HG02571 (cell line): ENCODE data around the gene RPL10.

Source experiments
- ATAC-seq: cut with Tn5 transposase; IDR thresholded peaks from one replicate; pipeline ENCODE4 v1.9.1; 2021; ENCODE audit warnings: mild to moderate bottlenecking, moderate library complexity; ENCODE audit not compliant: unreplicated experiment

The RPL10 gene

GRCh38 chrX:154360155-154360713 is 37.9 kb upstream of the RPL10 start:
- no peak for ATAC-seq

GRCh38 chrX:154362085-154362742 is 36.0 kb upstream of the RPL10 start:
- no peak for ATAC-seq

- no peak for ATAC-seq
Observed at GRCh38 chrX:154363706-154364439, 34.3 kb upstream of the RPL10 start.

GRCh38 chrX:154365052-154365600 is 33.1 kb upstream of the RPL10 start:
- ATAC-seq: no peak

- no peak for ATAC-seq
Observed at GRCh38 chrX:154365997-154366665, 32.0 kb upstream of the RPL10 start.

- no peak for ATAC-seq
Observed at GRCh38 chrX:154366666-154367055, 31.5 kb upstream of the RPL10 start.

- no peak for ATAC-seq
Observed at GRCh38 chrX:154367474-154368308, 30.5 kb upstream of the RPL10 start.

- ATAC-seq: peak; percentile 27
Observed at GRCh38 chrX:154368630-154369448, 29.3 kb upstream of the RPL10 start.

GRCh38 chrX:154369449-154370299 is 28.5 kb upstream of the RPL10 start:
- ATAC-seq: no peak

- ATAC-seq: no peak
Observed at GRCh38 chrX:154370300-154371016, 27.7 kb upstream of the RPL10 start.

- peak; percentile 52 for ATAC-seq
Observed at GRCh38 chrX:154371017-154371788, 27.0 kb upstream of the RPL10 start.

- no peak for ATAC-seq
Observed at GRCh38 chrX:154371789-154372300, 26.3 kb upstream of the RPL10 start.

GRCh38 chrX:154372612-154373022 is 25.6 kb upstream of the RPL10 start:
- no peak for ATAC-seq

- no peak for ATAC-seq
Observed at GRCh38 chrX:154373340-154374306, 24.6 kb upstream of the RPL10 start.

- ATAC-seq: no peak
Observed at GRCh38 chrX:154374313-154375155, 23.6 kb upstream of the RPL10 start, which contains the start of gene FLNA. Gene FLNA (minus strand): TSS chrX:154374634. CDS start chrX:154371245, 3,389 bp downstream.
